ENCODE results near the gene TAF12.
"Not testable (repeated sequence)": the region's sequence is repeated elsewhere in the genome, so short reads cannot be mapped to it uniquely, and the experiment has no call there.

The TAF12 gene

GRCh38 chr1:28668191-28668955, 25.5 kb upstream of the TAF12 start, which contains the start of gene GMEB1:
Gene GMEB1 (plus strand): TSS chr1:28668784. CDS start chr1:28683613, 14,829 bp downstream.
- Histone ChIP-seq H3K4me1 (ENCODE audit: control insufficient read depth in 5 of 5, insufficient read depth in 5 of 5, low read length in 5 of 5) (peaks cover 0 to 18% (median 15%) of the 10 kb centered on the region in 5 donors), H3K27ac (ENCODE audit: low read depth, low read length) (peak within 1 kb of the TSS; percentile 93), H3K27me3 (ENCODE audit: control insufficient read depth in 5 of 5, insufficient read depth in 4 of 5, low read length in 5 of 5) (no peaks in the 10 kb centered on the region), H3K9ac (ENCODE audit: low read length in 5 of 5) (peak within 1 kb of the TSS; percentile 84 to 100 (median 94)), H3K4me3 (ENCODE audit: low read depth in 1 of 5, low read length in 5 of 5) (peak within 1 kb of the TSS; percentile 83 to 90 (median 85)), H3K36me3 (ENCODE audit: control insufficient read depth in 5 of 5, insufficient read depth in 5 of 5, low read length in 5 of 5) (no peaks in the 10 kb centered on the region), H3K9me3 (ENCODE audit: control insufficient read depth in 5 of 5, low read length in 5 of 5) (no peaks in the 10 kb centered on the region)

GRCh38 chr1:28666806-28667205, 23.9 kb upstream of the TAF12 start:
- no peaks in the 10 kb centered on the region for H3K9me3 ChIP-seq (ENCODE audit: control insufficient read depth in 5 of 5, low read length in 5 of 5)
- no peak overlapping the region for H3K4me3 ChIP-seq (ENCODE audit: low read depth in 1 of 5, low read length in 5 of 5)
- no peak overlapping the region for H3K27ac ChIP-seq (ENCODE audit: low read depth, low read length)
- H3K9ac ChIP-seq (ENCODE audit: low read length in 5 of 5): no peak overlapping the region
- H3K36me3 ChIP-seq (ENCODE audit: control insufficient read depth in 5 of 5, insufficient read depth in 5 of 5, low read length in 5 of 5): no peaks in the 10 kb centered on the region
- no peaks in the 10 kb centered on the region for H3K27me3 ChIP-seq (ENCODE audit: control insufficient read depth in 5 of 5, insufficient read depth in 4 of 5, low read length in 5 of 5)
- peaks cover 0 to 18% (median 15%) of the 10 kb centered on the region in 5 donors for H3K4me1 ChIP-seq (ENCODE audit: control insufficient read depth in 5 of 5, insufficient read depth in 5 of 5, low read length in 5 of 5)

- H3K27ac ChIP-seq (ENCODE audit: low read depth, low read length): no peak overlapping the region
- no peak overlapping the region for H3K4me3 ChIP-seq (ENCODE audit: low read depth in 1 of 5, low read length in 5 of 5)
- peaks cover 0 to 8% (median 8%) of the 10 kb centered on the region in 5 donors for H3K4me1 ChIP-seq (ENCODE audit: control insufficient read depth in 5 of 5, insufficient read depth in 5 of 5, low read length in 5 of 5)
Observed at GRCh38 chr1:28663871-28664470, 21.1 kb upstream of the TAF12 start.

GRCh38 chr1:28656335-28656734, 13.5 kb upstream of the TAF12 start:
- no peak overlapping the region for H3K9ac ChIP-seq (ENCODE audit: low read length in 5 of 5)
- H3K4me1 ChIP-seq (ENCODE audit: control insufficient read depth in 5 of 5, insufficient read depth in 5 of 5, low read length in 5 of 5): no peaks in the 10 kb centered on the region
- H3K27ac ChIP-seq (ENCODE audit: low read depth, low read length): no peak overlapping the region
- H3K4me3 ChIP-seq (ENCODE audit: low read depth in 1 of 5, low read length in 5 of 5): no peak overlapping the region
- no peaks in the 10 kb centered on the region for H3K9me3 ChIP-seq (ENCODE audit: control insufficient read depth in 5 of 5, low read length in 5 of 5)
- no peaks in the 10 kb centered on the region for H3K36me3 ChIP-seq (ENCODE audit: control insufficient read depth in 5 of 5, insufficient read depth in 5 of 5, low read length in 5 of 5)
- H3K27me3 ChIP-seq (ENCODE audit: control insufficient read depth in 5 of 5, insufficient read depth in 4 of 5, low read length in 5 of 5): no peaks in the 10 kb centered on the region

More at GRCh38 chr1:28663871-28664470, 21.1 kb upstream of the TAF12 start:
- no peaks in the 10 kb centered on the region for H3K36me3 ChIP-seq (ENCODE audit: control insufficient read depth in 5 of 5, insufficient read depth in 5 of 5, low read length in 5 of 5)
- no peaks in the 10 kb centered on the region for H3K27me3 ChIP-seq (ENCODE audit: control insufficient read depth in 5 of 5, insufficient read depth in 4 of 5, low read length in 5 of 5)
- no peak overlapping the region for H3K9ac ChIP-seq (ENCODE audit: low read length in 5 of 5)
- H3K9me3 ChIP-seq (ENCODE audit: control insufficient read depth in 5 of 5, low read length in 5 of 5): no peaks in the 10 kb centered on the region

- H3K27me3 ChIP-seq (ENCODE audit: control insufficient read depth in 5 of 5, insufficient read depth in 4 of 5, low read length in 5 of 5); H3K36me3 ChIP-seq (ENCODE audit: control insufficient read depth in 5 of 5, insufficient read depth in 5 of 5, low read length in 5 of 5); H3K27ac ChIP-seq (ENCODE audit: low read depth, low read length); H3K9me3 ChIP-seq (ENCODE audit: control insufficient read depth in 5 of 5, low read length in 5 of 5); H3K4me3 ChIP-seq (ENCODE audit: low read depth in 1 of 5, low read length in 5 of 5); H3K4me1 ChIP-seq (ENCODE audit: control insufficient read depth in 5 of 5, insufficient read depth in 5 of 5, low read length in 5 of 5); H3K9ac ChIP-seq (ENCODE audit: low read length in 5 of 5): not testable (repeated sequence)
Observed at GRCh38 chr1:28655448-28656311, 12.8 kb upstream of the TAF12 start.

GRCh38 chr1:28653870-28654269, 11.0 kb upstream of the TAF12 start:
- not testable (repeated sequence) for H3K27me3 ChIP-seq (ENCODE audit: control insufficient read depth in 5 of 5, insufficient read depth in 4 of 5, low read length in 5 of 5); H3K36me3 ChIP-seq (ENCODE audit: control insufficient read depth in 5 of 5, insufficient read depth in 5 of 5, low read length in 5 of 5); H3K4me3 ChIP-seq (ENCODE audit: low read depth in 1 of 5, low read length in 5 of 5); H3K27ac ChIP-seq (ENCODE audit: low read depth, low read length); H3K9ac ChIP-seq (ENCODE audit: low read length in 5 of 5); H3K4me1 ChIP-seq (ENCODE audit: control insufficient read depth in 5 of 5, insufficient read depth in 5 of 5, low read length in 5 of 5); H3K9me3 ChIP-seq (ENCODE audit: control insufficient read depth in 5 of 5, low read length in 5 of 5)

- H3K9me3 ChIP-seq (ENCODE audit: control insufficient read depth in 5 of 5, low read length in 5 of 5); H3K27ac ChIP-seq (ENCODE audit: low read depth, low read length); H3K36me3 ChIP-seq (ENCODE audit: control insufficient read depth in 5 of 5, insufficient read depth in 5 of 5, low read length in 5 of 5); H3K4me1 ChIP-seq (ENCODE audit: control insufficient read depth in 5 of 5, insufficient read depth in 5 of 5, low read length in 5 of 5); H3K4me3 ChIP-seq (ENCODE audit: low read depth in 1 of 5, low read length in 5 of 5); H3K9ac ChIP-seq (ENCODE audit: low read length in 5 of 5); H3K27me3 ChIP-seq (ENCODE audit: control insufficient read depth in 5 of 5, insufficient read depth in 4 of 5, low read length in 5 of 5): not testable (repeated sequence)
Observed at GRCh38 chr1:28653063-28653462, 10.2 kb upstream of the TAF12 start.

GRCh38 chr1:28648474-28649198, 5.8 kb upstream of the TAF12 start, which contains the start of gene RNU11:
Gene RNU11 (plus strand): TSS chr1:28648600.
- Histone ChIP-seq H3K9me3 (ENCODE audit: control insufficient read depth in 5 of 5, low read length in 5 of 5) (no peaks in the 10 kb centered on the region), H3K27me3 (ENCODE audit: control insufficient read depth in 5 of 5, insufficient read depth in 4 of 5, low read length in 5 of 5) (no peaks in the 10 kb centered on the region), H3K9ac (ENCODE audit: low read length in 5 of 5) (peak within 1 kb of the TSS; percentile 63 to 90 (median 78)), H3K4me3 (ENCODE audit: low read depth in 1 of 5, low read length in 5 of 5) (peak within 1 kb of the TSS; percentile 69 to 86 (median 76)), H3K36me3 (ENCODE audit: control insufficient read depth in 5 of 5, insufficient read depth in 5 of 5, low read length in 5 of 5) (no peaks in the 10 kb centered on the region), H3K27ac (ENCODE audit: low read depth, low read length) (peak within 1 kb of the TSS; percentile 85), H3K4me1 (ENCODE audit: control insufficient read depth in 5 of 5, insufficient read depth in 5 of 5, low read length in 5 of 5) (peaks cover 8 to 22% (median 17%) of the 10 kb centered on the region in 5 donors)

- Histone ChIP-seq H3K36me3 (ENCODE audit: control insufficient read depth in 5 of 5, insufficient read depth in 5 of 5, low read length in 5 of 5) (no peaks in the 10 kb centered on the region), H3K27me3 (ENCODE audit: control insufficient read depth in 5 of 5, insufficient read depth in 4 of 5, low read length in 5 of 5) (no peaks in the 10 kb centered on the region), H3K9me3 (ENCODE audit: control insufficient read depth in 5 of 5, low read length in 5 of 5) (no peaks in the 10 kb centered on the region), H3K9ac (ENCODE audit: low read length in 5 of 5) (peak overlapping the region; percentile 63 to 90 (median 78)), H3K4me1 (ENCODE audit: control insufficient read depth in 5 of 5, insufficient read depth in 5 of 5, low read length in 5 of 5) (peaks cover 8 to 25% (median 22%) of the 10 kb centered on the region in 5 donors), H3K27ac (ENCODE audit: low read depth, low read length) (peak overlapping the region; percentile 85), H3K4me3 (ENCODE audit: low read depth in 1 of 5, low read length in 5 of 5) (peak overlapping the region; percentile 69 to 86 (median 76))
Observed at GRCh38 chr1:28648008-28648473, 5.2 kb upstream of the TAF12 start.
